KOPT-K1 (cell line): Measurements from ENCODE around the gene CTNNBL1.

ENCODE experiments used
- H3K27ac ChIP-seq: fragments of 200-600 bp; sonication (generic); 2 replicates; pipeline ENCODE4 v1.5.1; 2016; ENCODE audit warnings: antibody characterized with exemption, mild to moderate bottlenecking, low read depth, low read length; ENCODE audit not compliant: poor library complexity, severe bottlenecking
- H3K36me3 ChIP-seq: fragments of 200-600 bp; sonication (generic); 2 replicates; pipeline ENCODE4 v1.5.1; 2017; ENCODE audit warnings: antibody characterized with exemption, mild to moderate bottlenecking, low read length, moderate library complexity; ENCODE audit not compliant: insufficient read depth
- H3K9me3 ChIP-seq: fragments of 200-600 bp; sonication (generic); 2 replicates; pipeline ENCODE4 v1.5.1; 2017; ENCODE audit warnings: antibody characterized with exemption, low read length, mild to moderate bottlenecking; ENCODE audit not compliant: insufficient read depth, poor library complexity, severe bottlenecking

CTNNBL1 gene

GRCh38 chr20:37736132-37736531 is 42.3 kb downstream of the CTNNBL1 start:
- H3K36me3 ChIP-seq = peaks cover 82% of the 10 kb centered on the region
- H3K9me3 ChIP-seq = no peaks in the 10 kb centered on the region
- H3K27ac ChIP-seq = no peak overlapping the region

DNA sequence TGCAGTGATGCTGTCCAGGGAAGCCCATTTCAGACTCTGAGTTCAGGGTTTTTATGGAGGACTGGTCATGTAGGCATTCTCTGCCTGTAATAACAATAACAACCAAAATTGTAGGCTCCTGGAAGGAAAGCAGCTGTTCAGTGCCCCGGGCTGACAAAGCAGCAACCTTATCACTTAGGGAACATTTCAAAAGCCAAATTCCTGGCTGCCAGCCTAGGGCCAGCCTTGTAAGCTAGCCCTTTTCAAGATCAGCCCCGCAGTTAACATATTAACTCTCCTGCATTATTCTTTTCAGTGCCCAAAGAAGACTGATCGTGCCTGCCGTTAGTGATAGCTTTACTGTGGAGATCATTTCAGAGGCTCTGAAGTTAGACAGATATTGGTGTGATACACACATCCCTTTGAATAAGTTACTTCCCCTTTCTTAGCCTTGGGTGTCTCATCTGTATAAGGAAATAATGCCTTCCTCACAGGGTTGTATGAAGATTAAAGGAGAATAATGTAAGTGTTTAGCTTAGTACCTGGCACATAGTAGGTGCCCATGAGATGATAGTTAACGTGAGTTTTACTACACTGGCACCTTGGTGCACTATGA is 44.1 kb downstream of the CTNNBL1 start:
- Histone ChIP-seq H3K36me3 (peaks cover 86% of the 10 kb centered on the region), H3K9me3 (no peaks in the 10 kb centered on the region), H3K27ac (no peak overlapping the region)

GRCh38 chr20:37741055-37741454 is 47.2 kb downstream of the CTNNBL1 start:
- no peak overlapping the region for H3K27ac ChIP-seq
- peaks cover 62% of the 10 kb centered on the region for H3K36me3 ChIP-seq
- H3K9me3 ChIP-seq = no peaks in the 10 kb centered on the region

DNA sequence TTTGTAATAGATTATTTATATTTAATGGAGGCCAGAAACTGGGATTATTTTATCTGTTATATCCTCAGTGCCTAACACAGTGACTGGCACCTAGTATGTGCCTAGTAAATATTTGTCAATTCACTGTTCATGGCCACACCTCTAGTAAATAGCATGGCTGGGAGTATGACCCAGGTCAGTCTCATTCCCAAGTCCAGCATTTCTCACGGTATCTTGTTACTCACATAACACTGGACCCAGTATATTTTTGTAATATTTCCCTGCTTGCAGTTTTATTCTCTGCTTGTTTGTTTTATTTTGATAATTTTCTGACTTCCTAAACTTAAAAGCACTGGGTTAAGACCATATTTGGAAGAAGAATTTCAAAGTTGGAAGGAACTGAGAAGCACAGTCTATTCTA is 47.7 kb downstream of the CTNNBL1 start:
- Histone ChIP-seq H3K27ac (no peak overlapping the region), H3K9me3 (no peaks in the 10 kb centered on the region), H3K36me3 (peaks cover 62% of the 10 kb centered on the region)

DNA sequence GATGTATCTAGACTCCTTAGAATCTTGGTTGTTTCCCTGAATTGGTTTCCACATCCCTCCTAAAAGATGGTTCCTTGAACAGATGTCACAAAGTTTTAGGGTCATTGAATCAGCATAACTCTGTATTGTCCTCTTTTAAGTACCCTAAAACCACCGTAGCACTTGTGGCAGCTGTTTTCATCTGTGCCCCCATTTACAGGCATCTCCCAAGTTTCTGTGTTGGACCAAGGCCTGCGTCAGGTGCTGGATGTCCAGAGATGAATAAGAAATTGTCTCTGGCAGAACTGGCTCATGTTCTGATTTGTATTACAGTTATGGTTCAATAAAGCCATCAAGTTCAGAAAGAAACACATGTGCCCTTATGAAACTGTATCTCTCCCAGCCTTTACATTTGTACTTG is 48.3 kb downstream of the CTNNBL1 start:
- H3K27ac ChIP-seq = no peak overlapping the region
- no peaks in the 10 kb centered on the region for H3K9me3 ChIP-seq
- peaks cover 62% of the 10 kb centered on the region for H3K36me3 ChIP-seq

GRCh38 chr20:37744347-37744746 is 50.5 kb downstream of the CTNNBL1 start:
- H3K27ac ChIP-seq = no peak overlapping the region
- H3K36me3 ChIP-seq = peaks cover 61% of the 10 kb centered on the region

DNA sequence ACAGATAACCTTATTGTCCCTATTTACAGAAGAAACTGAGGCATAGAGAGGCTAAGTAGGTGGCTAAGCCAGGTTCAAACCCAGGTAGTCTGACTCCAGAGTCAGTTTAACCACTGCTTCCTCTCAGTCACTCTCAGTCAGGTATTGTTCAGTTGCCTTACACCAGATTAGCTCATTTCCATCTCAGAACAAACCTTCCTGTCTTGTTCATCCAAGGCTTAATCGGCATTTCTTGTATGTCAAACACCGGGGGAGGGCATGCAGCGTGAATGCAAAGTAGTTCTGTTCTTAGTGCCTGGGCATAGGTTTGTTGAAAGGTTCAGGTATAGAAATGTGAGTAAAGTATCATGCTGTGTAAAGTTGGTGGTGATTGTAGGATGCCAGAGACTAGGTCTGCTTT is 51.7 kb downstream of the CTNNBL1 start:
- H3K27ac ChIP-seq = peak overlapping the region; percentile 54

More at GRCh38 chr20:37744347-37744746, 50.5 kb downstream of the CTNNBL1 start:
- H3K9me3 ChIP-seq = no peaks in the 10 kb centered on the region

GRCh38 chr20:37748015-37748414 is 54.2 kb downstream of the CTNNBL1 start:
- no peaks in the 10 kb centered on the region for H3K9me3 ChIP-seq
- H3K27ac ChIP-seq = no peak overlapping the region
- peaks cover 51% of the 10 kb centered on the region for H3K36me3 ChIP-seq

More for the DNA sequence above, 51.7 kb downstream of the CTNNBL1 start:
- no peaks in the 10 kb centered on the region for H3K9me3 ChIP-seq
- H3K36me3 ChIP-seq = peaks cover 56% of the 10 kb centered on the region

DNA sequence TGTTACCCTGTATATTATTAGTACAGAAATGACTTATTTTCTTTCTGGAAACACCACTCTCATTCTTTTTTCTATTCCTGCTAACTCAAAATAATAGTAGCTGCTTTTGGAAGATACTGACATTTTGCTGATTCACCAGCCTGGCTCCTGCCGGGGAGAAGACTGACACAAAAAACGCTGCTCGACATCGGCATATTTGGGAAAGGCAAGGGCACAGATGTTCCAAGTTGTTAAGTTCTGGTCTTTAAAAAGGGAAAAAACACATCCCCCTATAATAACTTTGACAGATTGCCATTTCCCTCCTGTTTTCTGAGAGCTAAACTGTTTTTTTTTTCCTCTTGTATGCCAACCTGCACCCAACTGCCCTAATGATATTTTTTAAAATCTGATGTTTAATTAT is 55.4 kb downstream of the CTNNBL1 start:
- peaks cover 51% of the 10 kb centered on the region for H3K36me3 ChIP-seq
- H3K9me3 ChIP-seq = no peaks in the 10 kb centered on the region
- H3K27ac ChIP-seq = no peak overlapping the region

DNA sequence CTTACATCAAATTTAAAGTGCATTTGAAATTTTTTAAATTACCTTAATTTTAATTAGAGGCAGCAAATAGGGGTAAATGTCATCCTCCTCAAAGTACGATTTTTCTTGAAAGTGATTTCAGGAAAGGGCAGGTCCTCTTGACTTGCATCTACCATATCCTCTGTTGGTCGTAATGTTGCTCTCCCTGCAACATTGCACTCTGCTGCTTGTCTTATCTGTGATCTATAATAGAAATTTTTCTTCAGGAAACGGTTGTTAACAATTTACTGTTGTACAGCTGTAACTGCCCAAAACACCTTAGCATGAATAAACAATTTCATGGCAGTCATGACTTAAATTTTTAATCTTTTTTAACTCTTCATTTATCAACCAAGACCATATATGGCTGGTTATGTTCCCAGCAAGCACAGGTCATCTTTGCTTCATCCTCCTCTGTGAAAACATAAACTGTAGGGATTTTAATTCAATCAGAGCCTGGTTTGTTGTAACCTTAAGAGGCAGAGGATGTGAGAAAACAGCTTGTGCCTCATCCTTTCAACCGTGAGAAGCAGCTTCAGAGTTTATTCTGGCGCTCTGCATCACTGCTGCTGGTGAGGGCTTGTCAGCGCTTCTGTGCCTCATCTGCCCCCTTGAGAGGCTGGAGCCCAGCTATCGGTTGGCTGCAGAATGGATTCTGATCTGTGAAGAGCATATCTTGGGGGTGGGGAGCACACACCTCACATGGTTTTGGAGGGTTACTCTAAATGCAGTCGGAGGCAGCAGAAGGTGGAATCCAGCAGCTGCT is 56.0 kb downstream of the CTNNBL1 start:
- Histone ChIP-seq H3K27ac (no peak overlapping the region), H3K9me3 (no peaks in the 10 kb centered on the region), H3K36me3 (peaks cover 51% of the 10 kb centered on the region)

- H3K36me3 ChIP-seq = peaks cover 47% of the 10 kb centered on the region
- no peaks in the 10 kb centered on the region for H3K9me3 ChIP-seq
- H3K27ac ChIP-seq = no peak overlapping the region
These were observed 61.8 kb downstream of the CTNNBL1 start for GRCh38 chr20:37755665-37756064.

DNA sequence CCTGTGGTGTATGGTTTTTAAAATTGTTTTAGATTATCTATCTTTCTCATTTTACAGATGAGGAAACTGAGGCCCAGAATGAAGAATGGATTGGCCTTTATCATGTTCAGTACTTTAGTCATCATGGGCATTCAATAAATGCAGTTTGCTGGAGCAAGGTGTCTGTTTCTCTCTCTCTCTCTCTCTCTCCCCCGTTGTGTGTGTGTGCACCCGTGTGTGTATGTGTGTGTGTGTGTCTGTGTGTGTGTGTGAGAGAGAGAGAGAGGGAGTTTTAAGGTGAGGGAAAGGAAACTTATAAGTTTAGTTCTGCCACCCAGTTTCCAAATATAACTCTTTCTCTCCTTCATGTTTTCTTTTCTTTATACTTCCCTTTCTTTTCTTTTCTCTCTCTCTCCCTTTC is 62.4 kb downstream of the CTNNBL1 start:
- Histone ChIP-seq H3K27ac (no peak overlapping the region), H3K9me3 (no peaks in the 10 kb centered on the region), H3K36me3 (peaks cover 47% of the 10 kb centered on the region)

- no peak overlapping the region for H3K27ac ChIP-seq
- no peaks in the 10 kb centered on the region for H3K9me3 ChIP-seq
- peaks cover 52% of the 10 kb centered on the region for H3K36me3 ChIP-seq
These were observed 63.7 kb downstream of the CTNNBL1 start for GRCh38 chr20:37757550-37757949.

GRCh38 chr20:37758332-37758731 is 64.5 kb downstream of the CTNNBL1 start:
- H3K9me3 ChIP-seq = no peaks in the 10 kb centered on the region
- H3K36me3 ChIP-seq = peaks cover 57% of the 10 kb centered on the region
- no peak overlapping the region for H3K27ac ChIP-seq

DNA sequence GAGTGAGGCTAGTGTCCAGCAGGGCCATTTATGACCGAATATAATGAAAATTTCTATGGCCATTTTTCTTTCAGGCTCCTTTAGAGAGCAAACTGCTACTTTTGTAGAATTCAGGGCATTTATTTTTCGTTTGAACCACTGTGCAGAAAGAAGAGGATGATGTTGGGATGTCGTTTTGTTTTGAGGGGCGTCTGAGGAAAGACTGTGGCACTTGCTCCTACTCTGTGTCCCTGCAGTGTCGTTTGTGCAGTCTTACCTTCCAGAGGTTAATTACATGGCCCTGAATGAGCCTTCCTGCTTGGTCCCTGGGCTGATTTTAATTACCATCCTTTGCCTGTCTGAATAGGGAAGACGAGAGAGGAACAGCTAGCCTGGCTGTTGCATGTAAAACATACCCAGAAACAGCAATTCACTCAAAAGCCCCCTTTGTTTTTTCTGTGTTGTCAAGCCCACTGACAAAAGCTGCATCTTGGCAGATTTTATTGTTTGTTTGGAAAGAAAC is 65.3 kb downstream of the CTNNBL1 start:
- Histone ChIP-seq H3K27ac (no peak overlapping the region), H3K36me3 (peaks cover 62% of the 10 kb centered on the region; the same call in 1 of the 2 replicates), H3K9me3 (no peaks in the 10 kb centered on the region)
